ENCODE data around the gene GALNT7. TPM values are rescaled to one million over a fixed set of nuclear protein-coding genes. Genes with fewer than 3 reads are reported as not detected.

The GALNT7 gene
- total and polyA plus RNA-seq, 2 donors (not counting 3 experiments of a cell fraction or from before 2014, with no cell fraction given), result 19.6 to 54.6 TPM

DNA sequence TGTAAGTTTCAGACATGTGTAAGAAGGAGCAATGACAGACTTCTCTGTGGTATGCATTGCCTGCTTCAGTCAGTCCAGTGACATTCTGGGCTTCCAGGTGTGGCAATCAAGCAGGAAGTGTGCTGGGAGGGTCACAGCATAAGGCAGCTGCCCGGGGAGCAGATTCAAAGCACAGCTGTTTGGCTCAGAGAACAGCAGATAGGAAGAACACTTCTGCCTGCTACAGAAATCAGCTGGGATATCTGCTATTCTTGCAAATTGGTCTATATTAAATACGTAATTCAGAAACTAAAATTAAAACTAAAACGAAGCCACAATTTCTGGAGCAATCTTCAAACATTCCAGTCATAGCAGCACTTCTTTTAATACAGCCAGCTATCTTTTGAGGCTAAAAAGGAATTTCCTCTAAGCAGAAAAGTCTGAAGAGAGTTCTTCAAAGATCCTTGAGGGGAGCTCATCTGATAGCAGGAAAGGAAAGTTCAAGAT is 47.5 kb upstream of the GALNT7 start:
- H3K9me3 ChIP-seq (replicated peaks; ENCODE audit: control insufficient read depth, insufficient read depth, low read length), result no peaks in the 10 kb centered on the region
- no peak overlapping the region for H2AFZ ChIP-seq (ENCODE audit: low read depth, low read length)
- dilution Hi-C loops (cut with MboI; ENCODE audit: extremely low pct_ligation_motif_present, low sequenced_read_pairs) (no loop called here), intact Hi-C loops (cut with micrococcal nuclease) (no loop called here)
- no TSS peak for BruUV-seq (replicated peaks)
- POLR2A ChIA-PET, result no interaction called here
- H3K36me3 ChIP-seq (ENCODE audit: control insufficient read depth in 2 of 2, extremely low read depth in 1 of 2, insufficient read depth in 2 of 2, low read length in 2 of 2), result no peaks in the 10 kb centered on the region
- no peak overlapping the region for H3K4me2 ChIP-seq (ENCODE audit: insufficient read depth, low read length)
- H3K9ac ChIP-seq (replicated peaks; ENCODE audit: extremely low read depth, insufficient read depth, low read length), result no peak overlapping the region
- DNase-seq (ENCODE audit: low read depth, low spot score) (peak; percentile 15), FAIRE-seq (peak; percentile 60)
- CTCF ChIA-PET, result no interaction called here
- no peaks in the 10 kb centered on the region for H3K4me1 ChIP-seq (ENCODE audit: control insufficient read depth, extremely low read depth, insufficient read depth, low read length)
- no peak overlapping the region for H3K27ac ChIP-seq (ENCODE audit: insufficient read depth, low read depth, low read length)
- H3K4me3 ChIP-seq (replicated peaks in 1 of 3; ENCODE audit: insufficient read depth in 1 of 3, low read depth in 1 of 3, low read length in 3 of 3), result no peak overlapping the region
- no peaks in the 10 kb centered on the region for H3K79me2 ChIP-seq (ENCODE audit: control insufficient read depth, insufficient read depth, low read length)
- no peaks in the 10 kb centered on the region for H4K20me1 ChIP-seq (replicated peaks; ENCODE audit: control insufficient read depth, extremely low read depth, insufficient read depth, low read length)
- no peaks in the 10 kb centered on the region for H3K27me3 ChIP-seq (ENCODE audit: control insufficient read depth in 2 of 2, insufficient read depth in 2 of 2, low read length in 2 of 2)
- TF ChIP-seq POLR2A (IDR thresholded peaks at IDR 0.05; ENCODE audit: low read depth, low read length) (no peak), MYC (IDR thresholded peaks at IDR 0.05; ENCODE audit: low read depth, low read length) (no peak)
- TF ChIP-seq, protein P1, sequence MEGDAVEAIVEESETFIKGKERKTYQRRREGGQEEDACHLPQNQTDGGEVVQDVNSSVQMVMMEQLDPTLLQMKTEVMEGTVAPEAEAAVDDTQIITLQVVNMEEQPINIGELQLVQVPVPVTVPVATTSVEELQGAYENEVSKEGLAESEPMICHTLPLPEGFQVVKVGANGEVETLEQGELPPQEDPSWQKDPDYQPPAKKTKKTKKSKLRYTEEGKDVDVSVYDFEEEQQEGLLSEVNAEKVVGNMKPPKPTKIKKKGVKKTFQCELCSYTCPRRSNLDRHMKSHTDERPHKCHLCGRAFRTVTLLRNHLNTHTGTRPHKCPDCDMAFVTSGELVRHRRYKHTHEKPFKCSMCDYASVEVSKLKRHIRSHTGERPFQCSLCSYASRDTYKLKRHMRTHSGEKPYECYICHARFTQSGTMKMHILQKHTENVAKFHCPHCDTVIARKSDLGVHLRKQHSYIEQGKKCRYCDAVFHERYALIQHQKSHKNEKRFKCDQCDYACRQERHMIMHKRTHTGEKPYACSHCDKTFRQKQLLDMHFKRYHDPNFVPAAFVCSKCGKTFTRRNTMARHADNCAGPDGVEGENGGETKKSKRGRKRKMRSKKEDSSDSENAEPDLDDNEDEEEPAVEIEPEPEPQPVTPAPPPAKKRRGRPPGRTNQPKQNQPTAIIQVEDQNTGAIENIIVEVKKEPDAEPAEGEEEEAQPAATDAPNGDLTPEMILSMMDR (IDR thresholded peaks at IDR 0.05; ENCODE audit: extremely low read depth in 1 of 2, insufficient read depth in 1 of 2, low read depth in 1 of 2, low read length in 2 of 2), result no peak
- no peaks in the 10 kb centered on the region for H3K9me1 ChIP-seq (replicated peaks; ENCODE audit: control insufficient read depth, extremely low read depth, insufficient read depth, low read length)

DNA sequence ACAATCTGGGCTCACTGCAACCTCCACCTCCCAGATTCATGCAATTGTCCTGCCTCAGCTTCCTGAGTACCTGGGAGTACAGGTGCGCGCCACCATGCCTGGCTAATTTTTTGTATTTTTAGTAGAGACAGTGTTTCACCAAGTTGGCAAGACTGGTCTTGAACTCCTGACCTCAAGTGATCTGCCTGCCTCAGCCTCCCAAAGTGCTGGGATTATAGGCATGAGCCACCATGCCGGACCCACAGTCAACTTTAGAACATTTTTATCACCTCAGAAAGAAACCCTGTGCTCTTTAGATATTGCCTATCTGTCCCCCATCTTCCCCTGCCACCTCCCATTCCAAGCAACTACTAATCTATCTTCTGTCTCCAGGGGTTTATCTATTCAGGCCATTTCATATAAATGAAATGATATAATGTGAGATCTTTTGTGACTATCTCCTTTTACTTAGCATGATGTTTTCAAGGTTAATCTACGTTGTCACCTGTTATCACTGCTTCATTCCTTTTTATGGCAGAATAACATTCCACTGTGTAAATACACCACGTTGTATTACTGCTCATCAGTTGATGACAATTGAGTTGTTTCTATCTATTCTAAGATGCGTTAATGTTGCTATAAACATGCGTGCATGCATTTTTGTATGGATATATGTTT is 44.3 kb upstream of the GALNT7 start:
- Histone ChIP-seq H3K79me2 (ENCODE audit: control insufficient read depth, insufficient read depth, low read length) (no peaks in the 10 kb centered on the region), H4K20me1 (replicated peaks; ENCODE audit: control insufficient read depth, extremely low read depth, insufficient read depth, low read length) (no peaks in the 10 kb centered on the region), H3K9me1 (replicated peaks; ENCODE audit: control insufficient read depth, extremely low read depth, insufficient read depth, low read length) (no peaks in the 10 kb centered on the region), H3K27ac (ENCODE audit: insufficient read depth, low read depth, low read length) (no peak overlapping the region), H3K4me3 (replicated peaks in 1 of 3; ENCODE audit: insufficient read depth in 1 of 3, low read depth in 1 of 3, low read length in 3 of 3) (no peak overlapping the region), H3K4me1 (ENCODE audit: control insufficient read depth, extremely low read depth, insufficient read depth, low read length) (no peaks in the 10 kb centered on the region), H3K27me3 (ENCODE audit: control insufficient read depth in 2 of 2, insufficient read depth in 2 of 2, low read length in 2 of 2) (no peaks in the 10 kb centered on the region), H3K36me3 (ENCODE audit: control insufficient read depth in 2 of 2, extremely low read depth in 1 of 2, insufficient read depth in 2 of 2, low read length in 2 of 2) (no peaks in the 10 kb centered on the region), H3K9ac (replicated peaks; ENCODE audit: extremely low read depth, insufficient read depth, low read length) (no peak overlapping the region), H2AFZ (ENCODE audit: low read depth, low read length) (no peak overlapping the region), H3K9me3 (replicated peaks; ENCODE audit: control insufficient read depth, insufficient read depth, low read length) (no peaks in the 10 kb centered on the region), H3K4me2 (ENCODE audit: insufficient read depth, low read length) (no peak overlapping the region)
- DNase-seq (ENCODE audit: low read depth, low spot score), result no peak
- FAIRE-seq, result no peak
- BruUV-seq (replicated peaks), result no TSS peak
- TF ChIP-seq JUN (IDR thresholded peaks at IDR 0.05; ENCODE audit: borderline replicate concordance, insufficient read depth, insufficient read length, low read depth) (no peak), MAX (IDR thresholded peaks at IDR 0.05; ENCODE audit: insufficient read depth, insufficient read length) (no peak), FOS (IDR thresholded peaks at IDR 0.05; ENCODE audit: borderline replicate concordance, insufficient read depth, low read length) (no peak), GATA2 (IDR thresholded peaks at IDR 0.05; ENCODE audit: insufficient read depth, insufficient read length, low read depth, low read length) (no peak), MYC (IDR thresholded peaks at IDR 0.05; ENCODE audit: low read depth, low read length) (no peak), EZH2 (IDR thresholded peaks at IDR 0.05; ENCODE audit: borderline replicate concordance, low read depth, low read length, severe bottlenecking) (no peak), POLR2AphosphoS5 (IDR thresholded peaks at IDR 0.05; ENCODE audit: insufficient read depth, low read depth, low read length) (no peak), POLR2A (IDR thresholded peaks at IDR 0.05; ENCODE audit: low read depth, low read length) (no peak)
- TF ChIP-seq, protein P1 (IDR thresholded peaks at IDR 0.05; ENCODE audit: extremely low read depth in 1 of 2, insufficient read depth in 1 of 2, low read depth in 1 of 2, low read length in 2 of 2), result no peak
- dilution Hi-C loops (cut with MboI; ENCODE audit: extremely low pct_ligation_motif_present, low sequenced_read_pairs), result no loop called here
- POLR2A ChIA-PET, result no interaction called here
- intact Hi-C loops (cut with micrococcal nuclease), result no loop called here
- CTCF ChIA-PET, result no interaction called here

All from endothelial cell of umbilical vein (primary cell).